Liver (tissue), 9 donors: ENCODE results near the gene TIMM13. TPM values are rescaled to one million over a fixed set of nuclear protein-coding genes. Genes with fewer than 3 reads are reported as not detected.

Experiments
- DNase-seq: peaks from one replicate; pipeline ENCODE4 v3.0.0-alpha.2; 2017; ENCODE audit warnings: low spot score
- H3K27ac ChIP-seq, 2 donors: one replicate each; pipeline ENCODE4 v1.7.0; 2013; ENCODE audit warnings: inconsistent platforms in 2 of 2, low read length in 2 of 2, control low read depth in 1 of 2, low read depth in 1 of 2, mild to moderate bottlenecking in 1 of 2
- H3K27me3 ChIP-seq, 4 donors: one replicate each; pipeline versions ENCODE4 v1.6.1 to v1.7.0; 2013; ENCODE audit warnings: low read length in 3 of 4, inconsistent platforms in 1 of 4, mild to moderate bottlenecking in 1 of 4, moderate library complexity in 1 of 4; ENCODE audit not compliant: control insufficient read depth in 4 of 4, insufficient read depth in 4 of 4
- H3K36me3 ChIP-seq, 4 donors: one replicate each; pipeline versions ENCODE4 v1.6.1 to v1.7.0; 2013; ENCODE audit warnings: low read length in 3 of 4, mild to moderate bottlenecking in 3 of 4, low read depth in 1 of 4, moderate library complexity in 1 of 4; ENCODE audit not compliant: control insufficient read depth in 4 of 4, insufficient read depth in 3 of 4
- H3K4me1 ChIP-seq, 4 donors: one replicate each; pipeline versions ENCODE4 v1.6.1 to v1.7.0; 2013; ENCODE audit warnings: low read length in 3 of 4, mild to moderate bottlenecking in 3 of 4, moderate library complexity in 1 of 4; ENCODE audit not compliant: control insufficient read depth in 4 of 4, insufficient read depth in 4 of 4
- H3K4me3 ChIP-seq, 3 donors: one replicate each; pipeline versions ENCODE4 v1.6.1 to v1.7.0; 2013; ENCODE audit warnings: low read length in 3 of 3, control low read depth in 1 of 3, low read depth in 1 of 3, mild to moderate bottlenecking in 1 of 3
- H3K9ac ChIP-seq, 2 donors: one replicate each; pipeline ENCODE4 v1.7.0; 2013; ENCODE audit warnings: low read length in 2 of 2, mild to moderate bottlenecking in 2 of 2, moderate library complexity in 2 of 2, control low read depth in 1 of 2, low read depth in 1 of 2
- H3K9me3 ChIP-seq, 4 donors: one replicate each; pipeline versions ENCODE4 v1.6.1 to v1.7.0; 2013; ENCODE audit warnings: low read length in 3 of 4; ENCODE audit not compliant: control insufficient read depth in 4 of 4
- ATF3 ChIP-seq: IDR thresholded peaks from 2 replicates; pipeline ENCODE4 v1.6.1; 2016; ENCODE audit warnings: antibody characterized with exemption
- EGR1 ChIP-seq, 2 donors: IDR thresholded peaks; 2 replicates each; pipeline ENCODE4 v1.6.1; 2016 to 2018; ENCODE audit warnings: antibody characterized with exemption in 2 of 2, low read depth in 2 of 2
- FOXA1 ChIP-seq: IDR thresholded peaks from 2 replicates; pipeline ENCODE4 v1.6.1; 2016; ENCODE audit warnings: antibody characterized with exemption
- FOXA2 ChIP-seq: IDR thresholded peaks from 2 replicates; pipeline ENCODE4 v1.6.1; 2016; ENCODE audit warnings: antibody characterized with exemption
- GABPA ChIP-seq, 2 donors: IDR thresholded peaks in 1 of 2; conservative IDR thresholded peaks in 1 of 2; 2 replicates each; pipeline ENCODE4 v1.6.1; 2016; ENCODE audit warnings: antibody characterized with exemption in 2 of 2, mild to moderate bottlenecking in 1 of 2, moderate library complexity in 1 of 2
- HNF4A ChIP-seq, 2 donors: conservative IDR thresholded peaks; 2 replicates each; pipeline ENCODE4 v1.6.1; 2016; ENCODE audit warnings: antibody characterized with exemption in 2 of 2, mild to moderate bottlenecking in 2 of 2
- HNF4G ChIP-seq: IDR thresholded peaks from 2 replicates; pipeline ENCODE4 v1.6.1; 2016; ENCODE audit warnings: antibody characterized with exemption
- JUND ChIP-seq, 2 donors: IDR thresholded peaks; 2 replicates each; pipeline ENCODE4 v1.6.1; 2016; ENCODE audit warnings: antibody characterized with exemption in 2 of 2
- NR2F2 ChIP-seq: IDR thresholded peaks from 2 replicates; pipeline ENCODE4 v1.6.1; 2016; ENCODE audit warnings: antibody characterized with exemption
- RAD21 ChIP-seq, 2 donors: IDR thresholded peaks; 2 replicates each; pipeline ENCODE4 v1.6.1; 2016; ENCODE audit warnings: antibody characterized with exemption in 2 of 2, mild to moderate bottlenecking in 2 of 2
- RXRA ChIP-seq, 2 donors: IDR thresholded peaks; 2 replicates each; pipeline ENCODE4 v1.6.1; 2017 to 2018; ENCODE audit warnings: antibody characterized with exemption in 2 of 2, mild to moderate bottlenecking in 1 of 2
- SP1 ChIP-seq: IDR thresholded peaks from 2 replicates; pipeline ENCODE4 v1.6.1; 2018; ENCODE audit warnings: antibody characterized with exemption, mild to moderate bottlenecking
- TAF1 ChIP-seq: conservative IDR thresholded peaks from 2 replicates; pipeline ENCODE4 v1.6.1; 2016; ENCODE audit warnings: antibody characterized with exemption, mild to moderate bottlenecking
- YY1 ChIP-seq: IDR thresholded peaks from 2 replicates; pipeline ENCODE4 v1.6.1; 2016; ENCODE audit warnings: antibody characterized with exemption, mild to moderate bottlenecking
- WGBS: extraction: QIAGEN DNeasy Blood & Tissue Kit; methylation state at CpG from one replicate; pipeline ENCODE4 v1.1.7; 2013; 5-methylcytosine and 5-hydroxymethylcytosine counted together
- polyA plus RNA-seq, 2 donors: library from polyadenylated mRNA; stranded (reverse) in 1 of 2; unstranded in 1 of 2; fragments of 200-250 nt in 1 of 2; fragments of >200 nt in 1 of 2; fragmentation: Nextera tagmentation in 1 of 2; extraction: Ambion mirVana in 1 of 2; gene quantifications; one replicate each; pipeline versions ENCODE4 v1.2.1 to v1.2.3, GENCODE V29; 2013 to 2015
- total RNA-seq, 2 donors: library from RNA; depleted of rRNA; stranded (reverse); fragments of >200 nt; gene quantifications; one replicate each; pipeline ENCODE4 v1.2.3, GENCODE V29; 2014
- TF ChIP-seq, protein P1 (sequence below): IDR thresholded peaks from 2 replicates; pipeline ENCODE4 v1.6.1; 2016; ENCODE audit warnings: antibody characterized with exemption, mild to moderate bottlenecking
- TF ChIP-seq, protein P2 (sequence below): IDR thresholded peaks from 2 replicates; pipeline ENCODE4 v1.6.1; 2016; ENCODE audit warnings: antibody characterized with exemption
- TF ChIP-seq, protein P3 (sequence below): IDR thresholded peaks from 2 replicates; pipeline ENCODE4 v1.6.1; 2016; ENCODE audit warnings: antibody characterized with exemption
- TF ChIP-seq, protein P4 (sequence below): fragments of 150-350 bp; IDR thresholded peaks from 2 replicates; pipeline ENCODE4 v1.5.1; 2017; ENCODE audit warnings: improper control_type of control experiment, low read depth, low read length; ENCODE audit not compliant: missing input control
- donor health status: healthy.
- donor health status: healthy.
- donor health status: healthy.
- donor health status: healthy.
- donor health status: healthy.

TIMM13 gene
- total and polyA plus RNA-seq, 4 donors = 21.6 to 137 (median 43.4) TPM

DNA sequence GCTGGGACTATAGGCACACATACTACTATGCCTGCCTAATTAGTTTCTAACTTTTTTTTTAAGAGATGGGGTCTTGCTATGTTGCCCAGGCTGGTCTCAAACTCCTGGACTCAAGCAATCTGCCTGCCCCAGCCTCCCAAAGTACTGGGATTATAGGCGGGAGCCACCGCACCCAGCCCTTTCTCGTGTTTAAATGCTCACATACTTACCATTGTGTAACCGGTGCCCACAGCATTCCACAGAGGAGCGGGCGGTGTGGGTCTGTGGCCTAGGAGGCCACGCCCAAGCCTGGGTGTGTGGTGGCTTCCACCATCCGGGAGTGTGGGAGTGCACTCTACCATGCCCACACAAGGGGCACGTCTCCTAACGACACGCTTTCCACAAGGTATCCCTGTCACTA, 21.6 kb upstream of the TIMM13 start:
- no peak for DNase-seq
- H3K4me3 ChIP-seq = no peak overlapping the region
- no peak overlapping the region for H3K9ac ChIP-seq
- H3K36me3 ChIP-seq = peaks cover 0 to 1% (median 0%) of the 10 kb centered on the region in 4 donors
- H3K4me1 ChIP-seq = no peaks in the 10 kb centered on the region
- no peaks in the 10 kb centered on the region for H3K27me3 ChIP-seq
- no peak overlapping the region for H3K27ac ChIP-seq
- 97% methylated on average over 11 of the region's 11 CpGs for WGBS
- H3K9me3 ChIP-seq = no peaks in the 10 kb centered on the region
- TF ChIP-seq, protein P1, sequence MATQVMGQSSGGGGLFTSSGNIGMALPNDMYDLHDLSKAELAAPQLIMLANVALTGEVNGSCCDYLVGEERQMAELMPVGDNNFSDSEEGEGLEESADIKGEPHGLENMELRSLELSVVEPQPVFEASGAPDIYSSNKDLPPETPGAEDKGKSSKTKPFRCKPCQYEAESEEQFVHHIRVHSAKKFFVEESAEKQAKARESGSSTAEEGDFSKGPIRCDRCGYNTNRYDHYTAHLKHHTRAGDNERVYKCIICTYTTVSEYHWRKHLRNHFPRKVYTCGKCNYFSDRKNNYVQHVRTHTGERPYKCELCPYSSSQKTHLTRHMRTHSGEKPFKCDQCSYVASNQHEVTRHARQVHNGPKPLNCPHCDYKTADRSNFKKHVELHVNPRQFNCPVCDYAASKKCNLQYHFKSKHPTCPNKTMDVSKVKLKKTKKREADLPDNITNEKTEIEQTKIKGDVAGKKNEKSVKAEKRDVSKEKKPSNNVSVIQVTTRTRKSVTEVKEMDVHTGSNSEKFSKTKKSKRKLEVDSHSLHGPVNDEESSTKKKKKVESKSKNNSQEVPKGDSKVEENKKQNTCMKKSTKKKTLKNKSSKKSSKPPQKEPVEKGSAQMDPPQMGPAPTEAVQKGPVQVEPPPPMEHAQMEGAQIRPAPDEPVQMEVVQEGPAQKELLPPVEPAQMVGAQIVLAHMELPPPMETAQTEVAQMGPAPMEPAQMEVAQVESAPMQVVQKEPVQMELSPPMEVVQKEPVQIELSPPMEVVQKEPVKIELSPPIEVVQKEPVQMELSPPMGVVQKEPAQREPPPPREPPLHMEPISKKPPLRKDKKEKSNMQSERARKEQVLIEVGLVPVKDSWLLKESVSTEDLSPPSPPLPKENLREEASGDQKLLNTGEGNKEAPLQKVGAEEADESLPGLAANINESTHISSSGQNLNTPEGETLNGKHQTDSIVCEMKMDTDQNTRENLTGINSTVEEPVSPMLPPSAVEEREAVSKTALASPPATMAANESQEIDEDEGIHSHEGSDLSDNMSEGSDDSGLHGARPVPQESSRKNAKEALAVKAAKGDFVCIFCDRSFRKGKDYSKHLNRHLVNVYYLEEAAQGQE = no peak
- no peak for TF ChIP-seq RXRA (IDR thresholded peaks at IDR 0.05)
- TF ChIP-seq YY1 = no peak
- TF ChIP-seq GABPA (IDR thresholded peaks at IDR 0.05 in 1 of 2, conservative IDR thresholded peaks at IDR 0.05 in 1 of 2) = no peak
- TF ChIP-seq, protein P2, sequence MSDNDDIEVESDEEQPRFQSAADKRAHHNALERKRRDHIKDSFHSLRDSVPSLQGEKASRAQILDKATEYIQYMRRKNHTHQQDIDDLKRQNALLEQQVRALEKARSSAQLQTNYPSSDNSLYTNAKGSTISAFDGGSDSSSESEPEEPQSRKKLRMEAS = no peak
- no peak for TF ChIP-seq TAF1
- no peak for TF ChIP-seq EGR1 (IDR thresholded peaks at IDR 0.05; ENCODE audit: low read depth in 2 of 2)
- no peak for TF ChIP-seq JUND (IDR thresholded peaks at IDR 0.05)
- no peak for TF ChIP-seq SP1
- TF ChIP-seq, protein P3, sequence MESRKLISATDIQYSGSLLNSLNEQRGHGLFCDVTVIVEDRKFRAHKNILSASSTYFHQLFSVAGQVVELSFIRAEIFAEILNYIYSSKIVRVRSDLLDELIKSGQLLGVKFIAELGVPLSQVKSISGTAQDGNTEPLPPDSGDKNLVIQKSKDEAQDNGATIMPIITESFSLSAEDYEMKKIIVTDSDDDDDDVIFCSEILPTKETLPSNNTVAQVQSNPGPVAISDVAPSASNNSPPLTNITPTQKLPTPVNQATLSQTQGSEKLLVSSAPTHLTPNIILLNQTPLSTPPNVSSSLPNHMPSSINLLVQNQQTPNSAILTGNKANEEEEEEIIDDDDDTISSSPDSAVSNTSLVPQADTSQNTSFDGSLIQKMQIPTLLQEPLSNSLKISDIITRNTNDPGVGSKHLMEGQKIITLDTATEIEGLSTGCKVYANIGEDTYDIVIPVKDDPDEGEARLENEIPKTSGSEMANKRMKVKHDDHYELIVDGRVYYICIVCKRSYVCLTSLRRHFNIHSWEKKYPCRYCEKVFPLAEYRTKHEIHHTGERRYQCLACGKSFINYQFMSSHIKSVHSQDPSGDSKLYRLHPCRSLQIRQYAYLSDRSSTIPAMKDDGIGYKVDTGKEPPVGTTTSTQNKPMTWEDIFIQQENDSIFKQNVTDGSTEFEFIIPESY = no peak
- no peak for TF ChIP-seq HNF4G
- TF ChIP-seq NR2F2 = no peak
- no peak for TF ChIP-seq HNF4A (conservative IDR thresholded peaks at IDR 0.05)
- TF ChIP-seq ATF3 = no peak
- TF ChIP-seq FOXA2 = no peak
- TF ChIP-seq FOXA1 = no peak

DNA sequence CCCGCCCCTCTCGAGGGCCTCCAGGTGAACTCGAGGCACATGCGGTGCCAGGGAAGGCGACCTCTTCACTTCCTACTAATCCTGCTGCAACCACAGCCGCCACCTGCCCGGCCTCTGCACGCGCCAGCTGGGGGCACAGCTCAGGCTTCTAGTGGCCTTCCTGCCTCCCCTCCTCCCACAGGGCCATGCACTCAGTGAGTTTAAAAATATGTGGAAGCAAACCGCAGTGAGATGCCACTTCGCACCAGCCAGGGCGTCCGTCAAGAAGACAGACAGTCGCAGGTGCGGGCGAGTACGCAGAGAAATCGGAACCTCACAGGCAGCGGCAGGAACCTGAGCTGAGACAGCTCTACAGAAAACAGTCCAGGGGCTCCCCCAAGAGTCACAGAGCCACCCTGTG, 19.0 kb upstream of the TIMM13 start:
- no peaks in the 10 kb centered on the region for H3K9me3 ChIP-seq
- no peak overlapping the region for H3K4me3 ChIP-seq
- TF ChIP-seq, protein P4, sequence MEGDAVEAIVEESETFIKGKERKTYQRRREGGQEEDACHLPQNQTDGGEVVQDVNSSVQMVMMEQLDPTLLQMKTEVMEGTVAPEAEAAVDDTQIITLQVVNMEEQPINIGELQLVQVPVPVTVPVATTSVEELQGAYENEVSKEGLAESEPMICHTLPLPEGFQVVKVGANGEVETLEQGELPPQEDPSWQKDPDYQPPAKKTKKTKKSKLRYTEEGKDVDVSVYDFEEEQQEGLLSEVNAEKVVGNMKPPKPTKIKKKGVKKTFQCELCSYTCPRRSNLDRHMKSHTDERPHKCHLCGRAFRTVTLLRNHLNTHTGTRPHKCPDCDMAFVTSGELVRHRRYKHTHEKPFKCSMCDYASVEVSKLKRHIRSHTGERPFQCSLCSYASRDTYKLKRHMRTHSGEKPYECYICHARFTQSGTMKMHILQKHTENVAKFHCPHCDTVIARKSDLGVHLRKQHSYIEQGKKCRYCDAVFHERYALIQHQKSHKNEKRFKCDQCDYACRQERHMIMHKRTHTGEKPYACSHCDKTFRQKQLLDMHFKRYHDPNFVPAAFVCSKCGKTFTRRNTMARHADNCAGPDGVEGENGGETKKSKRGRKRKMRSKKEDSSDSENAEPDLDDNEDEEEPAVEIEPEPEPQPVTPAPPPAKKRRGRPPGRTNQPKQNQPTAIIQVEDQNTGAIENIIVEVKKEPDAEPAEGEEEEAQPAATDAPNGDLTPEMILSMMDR = no peak
- TF ChIP-seq EGR1 (IDR thresholded peaks at IDR 0.05; ENCODE audit: low read depth in 2 of 2) (no peak), ATF3 (no peak), NR2F2 (no peak), TAF1 (no peak), HNF4G (no peak), RAD21 (IDR thresholded peaks at IDR 0.05) (no peak)
- TF ChIP-seq, protein P2 = no peak
- TF ChIP-seq, protein P3 = no peak
- H3K27me3 ChIP-seq = no peaks in the 10 kb centered on the region
- no peak overlapping the region for H3K9ac ChIP-seq
- no peak overlapping the region for H3K27ac ChIP-seq
- H3K36me3 ChIP-seq = peaks cover 0 to 5% (median 2%) of the 10 kb centered on the region in 4 donors
- no peaks in the 10 kb centered on the region for H3K4me1 ChIP-seq
- DNase-seq = no peak
- WGBS = 82% methylated on average over 19 of the region's 19 CpGs
